Hepatocyte (in vitro differentiated cells): ENCODE results near the gene SPON1. TPM values are rescaled to one million over a fixed set of nuclear protein-coding genes. Genes with fewer than 3 reads are reported as not detected.

ENCODE experiments used
- DNase-seq: peaks from one replicate; pipeline ENCODE4 v3.0.0-alpha.2; 2016; ENCODE audit warnings: low spot score
- H2AFZ ChIP-seq: fragments of 200-600 bp; sonication (generic); 2 replicates; pipeline ENCODE4 v1.6.0; 2016; ENCODE audit warnings: antibody characterized with exemption, mild to moderate bottlenecking
- H3K27ac ChIP-seq: fragments of 200-600 bp; sonication (generic); 2 replicates; pipeline ENCODE4 v1.5.1; 2016; ENCODE audit warnings: mild to moderate bottlenecking
- H3K27me3 ChIP-seq: fragments of 200-600 bp; sonication (generic); 2 replicates; pipeline ENCODE4 v1.6.1; 2016
- H3K36me3 ChIP-seq: fragments of 200-600 bp; sonication (generic); replicated peaks from 2 replicates; pipeline ENCODE4 v1.5.1; 2016; ENCODE audit warnings: low read depth; ENCODE audit not compliant: insufficient read depth
- H3K4me1 ChIP-seq: fragments of 200-600 bp; sonication (generic); 2 replicates; pipeline ENCODE4 v1.5.1; 2016; ENCODE audit warnings: mild to moderate bottlenecking, moderate library complexity; ENCODE audit not compliant: insufficient read depth
- H3K4me2 ChIP-seq: fragments of 200-600 bp; sonication (generic); 2 replicates; pipeline ENCODE4 v1.6.0; 2016
- H3K4me3 ChIP-seq: fragments of 200-600 bp; sonication (generic); 2 replicates; pipeline ENCODE4 v1.5.1; 2016; ENCODE audit warnings: mild to moderate bottlenecking
- H3K79me2 ChIP-seq: fragments of 200-600 bp; sonication (generic); 2 replicates; pipeline ENCODE4 v1.6.0; 2017; ENCODE audit warnings: mild to moderate bottlenecking
- H3K9me2 ChIP-seq: fragments of 200-600 bp; sonication (generic); replicated peaks from 2 replicates; pipeline ENCODE4 v1.6.0; 2017; ENCODE audit warnings: mild to moderate bottlenecking; ENCODE audit not compliant: insufficient read depth
- H3K9me3 ChIP-seq: fragments of 200-600 bp; sonication (generic); 2 replicates; pipeline ENCODE4 v1.5.1; 2016; ENCODE audit warnings: low read depth, mild to moderate bottlenecking
- H4K20me1 ChIP-seq: fragments of 200-600 bp; sonication (generic); 2 replicates; pipeline ENCODE4 v1.6.0; 2016; ENCODE audit warnings: mild to moderate bottlenecking; ENCODE audit not compliant: insufficient read depth, poor library complexity, severe bottlenecking
- EZH2 ChIP-seq: fragments of 200-600 bp; sonication (generic); IDR thresholded peaks from 2 replicates; pipeline ENCODE4 v1.6.1; 2016; ENCODE audit warnings: antibody characterized with exemption, mild to moderate bottlenecking, borderline replicate concordance
- EZH2phosphoT487 ChIP-seq: fragments of 200-600 bp; sonication (generic); IDR thresholded peaks from one replicate; pipeline ENCODE4 v1.6.1; 2018; ENCODE audit warnings: antibody characterized with exemption, mild to moderate bottlenecking, low read depth, moderate library complexity; ENCODE audit not compliant: unreplicated experiment, severe bottlenecking
- WGBS: methylation state at CpG from one replicate; pipeline ENCODE4 v1.1.6; 2016; ENCODE audit warnings: low lambda C conversion rate; ENCODE audit errors: missing lambda C conversion rate; 5-methylcytosine and 5-hydroxymethylcytosine counted together
- polyA plus RNA-seq: library from polyadenylated mRNA; unstranded; fragments of >200 nt; fragmentation: Nextera tagmentation; extraction: Ambion mirVana; gene quantifications from 2 replicates; pipeline ENCODE4 v1.2.1, GENCODE V29; 2016
- total RNA-seq: library from RNA; depleted of rRNA; stranded (reverse); fragments of >200 nt; gene quantifications from 2 replicates; pipeline ENCODE4 v1.2.3, GENCODE V29; 2014
- TF ChIP-seq, protein P1 (sequence below): fragments of 200-600 bp; sonication (generic); IDR thresholded peaks from 2 replicates; pipeline ENCODE4 v1.5.1; 2016; ENCODE audit warnings: antibody characterized with exemption, mild to moderate bottlenecking; ENCODE audit not compliant: poor library complexity

Gene SPON1
- total and polyA plus RNA-seq, 2 experiments from 2014 or later = 47.8 to 73.1 TPM

DNA sequence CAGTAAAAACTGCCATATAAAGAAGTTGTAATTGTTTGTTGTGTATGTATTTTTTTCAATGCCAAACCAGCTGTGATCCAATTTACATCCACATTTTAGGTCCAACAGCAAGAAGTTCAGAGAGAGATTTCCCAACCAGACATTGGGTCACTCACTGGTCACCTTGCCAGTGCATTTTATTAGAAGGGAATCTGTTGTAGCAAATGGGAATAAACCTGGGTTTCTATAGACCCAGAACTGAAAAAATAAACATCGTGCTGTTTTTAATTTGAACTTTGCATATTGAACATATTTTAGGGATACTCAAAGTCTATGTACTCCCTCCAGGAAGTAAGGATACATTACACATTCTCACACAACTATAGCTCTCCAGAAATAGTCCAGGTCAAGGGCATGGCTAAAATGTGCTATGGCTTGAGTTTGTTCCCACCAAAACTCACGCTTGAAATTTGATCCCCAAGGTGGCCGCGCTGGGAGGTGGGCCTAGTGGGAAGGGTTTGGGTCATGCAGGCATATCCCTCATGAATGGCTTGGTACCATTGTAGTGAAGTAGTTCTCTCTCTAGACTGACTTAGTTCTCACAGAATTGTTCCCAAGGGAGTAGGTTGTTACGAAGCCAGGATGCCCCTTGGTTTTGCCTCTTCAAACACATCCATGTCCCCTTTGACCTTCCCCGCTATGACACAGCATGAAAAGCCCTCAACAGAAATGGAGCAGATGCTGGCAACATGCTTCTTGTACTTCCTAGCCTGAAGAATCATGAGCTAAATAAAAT lies 305.5 kb downstream of the SPON1 start:
- no peak for TF ChIP-seq EZH2phosphoT487
- no peak for TF ChIP-seq EZH2
- TF ChIP-seq, protein P1, sequence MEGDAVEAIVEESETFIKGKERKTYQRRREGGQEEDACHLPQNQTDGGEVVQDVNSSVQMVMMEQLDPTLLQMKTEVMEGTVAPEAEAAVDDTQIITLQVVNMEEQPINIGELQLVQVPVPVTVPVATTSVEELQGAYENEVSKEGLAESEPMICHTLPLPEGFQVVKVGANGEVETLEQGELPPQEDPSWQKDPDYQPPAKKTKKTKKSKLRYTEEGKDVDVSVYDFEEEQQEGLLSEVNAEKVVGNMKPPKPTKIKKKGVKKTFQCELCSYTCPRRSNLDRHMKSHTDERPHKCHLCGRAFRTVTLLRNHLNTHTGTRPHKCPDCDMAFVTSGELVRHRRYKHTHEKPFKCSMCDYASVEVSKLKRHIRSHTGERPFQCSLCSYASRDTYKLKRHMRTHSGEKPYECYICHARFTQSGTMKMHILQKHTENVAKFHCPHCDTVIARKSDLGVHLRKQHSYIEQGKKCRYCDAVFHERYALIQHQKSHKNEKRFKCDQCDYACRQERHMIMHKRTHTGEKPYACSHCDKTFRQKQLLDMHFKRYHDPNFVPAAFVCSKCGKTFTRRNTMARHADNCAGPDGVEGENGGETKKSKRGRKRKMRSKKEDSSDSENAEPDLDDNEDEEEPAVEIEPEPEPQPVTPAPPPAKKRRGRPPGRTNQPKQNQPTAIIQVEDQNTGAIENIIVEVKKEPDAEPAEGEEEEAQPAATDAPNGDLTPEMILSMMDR = no peak
- H3K27me3 ChIP-seq = no peaks in the 10 kb centered on the region
- H4K20me1 ChIP-seq = no peaks in the 10 kb centered on the region
- H3K4me1 ChIP-seq = no peaks in the 10 kb centered on the region
- no peaks in the 10 kb centered on the region for H3K9me3 ChIP-seq
- no peaks in the 10 kb centered on the region for H3K9me2 ChIP-seq
- H3K27ac ChIP-seq = no peak overlapping the region
- WGBS = 97% methylated on average over 6 of the region's 6 CpGs
- H3K4me2 ChIP-seq = no peak overlapping the region
- no peaks in the 10 kb centered on the region for H3K79me2 ChIP-seq
- DNase-seq = no peak
- H3K4me3 ChIP-seq = no peak overlapping the region
- no peaks in the 10 kb centered on the region for H3K36me3 ChIP-seq
- no peak overlapping the region for H2AFZ ChIP-seq

DNA sequence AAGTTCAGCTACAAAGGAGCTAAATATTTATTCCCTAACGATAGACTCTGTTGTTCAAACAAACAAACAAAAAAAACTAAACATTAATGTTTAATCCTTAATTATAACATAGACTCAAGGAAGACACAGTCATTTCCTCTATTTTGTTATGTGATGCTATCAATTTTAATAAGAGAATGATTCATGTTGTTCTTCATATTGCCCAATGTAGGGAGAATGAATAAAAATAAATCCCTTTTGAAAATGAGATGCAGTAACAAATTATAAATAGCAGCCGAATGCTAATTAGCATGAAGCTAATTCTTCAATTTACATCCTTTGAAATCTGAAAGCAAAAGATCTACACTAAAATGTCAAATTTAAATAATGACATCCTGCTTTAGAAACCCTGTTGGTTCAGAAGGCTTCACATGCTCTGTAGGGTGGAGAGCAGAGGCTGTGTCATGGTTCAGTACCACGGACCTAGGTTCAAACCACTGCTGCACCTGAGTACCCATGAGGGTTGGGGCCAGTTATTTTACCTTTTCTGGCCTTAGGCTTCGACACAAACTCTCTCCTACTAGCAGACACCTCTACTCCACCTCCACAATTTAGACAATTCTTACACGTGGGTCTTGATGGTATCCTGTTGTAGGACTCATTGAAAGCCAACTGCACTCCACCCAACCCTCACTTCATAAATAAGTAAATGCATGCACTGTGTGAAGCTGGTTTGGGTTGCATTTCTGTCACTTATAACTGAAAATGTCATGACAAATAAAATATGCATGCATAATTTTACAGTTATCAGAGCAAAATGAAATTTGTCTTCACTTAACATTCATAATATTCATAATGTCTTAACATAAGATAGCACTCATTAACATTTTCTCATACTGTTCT lies 307.4 kb downstream of the SPON1 start:
- no peaks in the 10 kb centered on the region for H3K36me3 ChIP-seq
- DNase-seq = no peak
- H2AFZ ChIP-seq = no peak overlapping the region
- H3K9me3 ChIP-seq = no peaks in the 10 kb centered on the region
- H3K4me2 ChIP-seq = no peak overlapping the region
- H4K20me1 ChIP-seq = no peaks in the 10 kb centered on the region
- no peaks in the 10 kb centered on the region for H3K79me2 ChIP-seq
- TF ChIP-seq EZH2phosphoT487 = no peak
- TF ChIP-seq, protein P1 = no peak
- TF ChIP-seq EZH2 = no peak
- 93% methylated on average over 5 of the region's 5 CpGs for WGBS
- no peaks in the 10 kb centered on the region for H3K4me1 ChIP-seq
- H3K27ac ChIP-seq = no peak overlapping the region
- no peaks in the 10 kb centered on the region for H3K9me2 ChIP-seq
- no peaks in the 10 kb centered on the region for H3K27me3 ChIP-seq
- no peak overlapping the region for H3K4me3 ChIP-seq

DNA sequence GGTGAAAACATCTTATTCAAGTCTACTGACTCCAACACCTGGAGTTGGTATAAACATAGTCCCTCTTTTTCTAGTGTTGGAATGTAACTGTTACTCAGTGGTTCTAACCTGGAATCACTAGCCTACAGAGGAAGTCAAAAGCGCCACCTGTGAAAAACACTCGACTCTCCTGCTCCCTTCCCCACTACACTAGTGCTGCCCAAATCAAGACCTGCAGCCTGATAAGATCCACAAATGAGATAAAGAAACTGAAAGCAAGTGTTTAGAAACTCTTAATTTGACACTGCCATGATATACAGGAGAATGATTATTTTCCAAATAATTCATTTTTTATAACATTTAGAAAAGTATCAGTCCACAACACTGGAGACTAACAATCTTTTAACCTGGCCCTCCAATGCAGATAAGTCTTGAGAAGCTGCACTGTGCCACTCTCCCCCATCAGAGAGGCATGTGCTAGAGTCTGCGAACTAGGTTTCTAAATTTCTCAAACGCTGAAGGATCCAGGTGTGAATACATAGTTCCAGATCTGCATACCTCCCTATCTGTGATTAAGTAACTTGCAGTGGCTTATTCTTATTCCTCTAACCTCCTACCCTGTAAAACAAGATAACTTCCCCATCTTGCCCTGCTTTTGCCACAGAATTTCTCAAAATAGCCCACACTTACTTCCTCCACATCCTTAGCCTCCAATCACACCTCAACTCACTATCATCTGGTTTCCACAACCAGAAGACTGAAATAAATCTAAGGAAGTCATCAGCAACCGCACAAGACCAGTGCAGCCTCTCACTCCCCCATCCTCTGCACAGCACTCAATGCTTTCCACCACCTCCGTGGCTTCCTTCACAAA lies 308.4 kb downstream of the SPON1 start:
- Histone ChIP-seq H2AFZ (no peak overlapping the region), H3K4me1 (no peaks in the 10 kb centered on the region), H3K9me3 (no peaks in the 10 kb centered on the region), H3K9me2 (no peaks in the 10 kb centered on the region), H3K4me2 (no peak overlapping the region), H3K27me3 (no peaks in the 10 kb centered on the region), H3K36me3 (no peaks in the 10 kb centered on the region), H3K4me3 (no peak overlapping the region), H4K20me1 (no peaks in the 10 kb centered on the region), H3K79me2 (no peaks in the 10 kb centered on the region), H3K27ac (no peak overlapping the region)
- TF ChIP-seq EZH2phosphoT487 = no peak
- TF ChIP-seq, protein P1 = no peak
- TF ChIP-seq EZH2 = no peak
- no peak for DNase-seq
- 69% methylated on average over 6 of the region's 6 CpGs for WGBS
